IPS-NIHi7 (cell line): ENCODE data around the gene SETX.
A peak's percentile ranks its signal among the peaks of the same experiment; 100 is the strongest.
"Not testable (repeated sequence)": the region's sequence is repeated elsewhere in the genome, so short reads cannot be mapped to it uniquely, and the experiment has no call there.

Experiments
- DNase-seq: peaks from one replicate; pipeline ENCODE4 v3.0.0; 2012; ENCODE audit warnings: mixed read lengths; ENCODE audit errors: extremely low spot score

SETX gene, protein sequence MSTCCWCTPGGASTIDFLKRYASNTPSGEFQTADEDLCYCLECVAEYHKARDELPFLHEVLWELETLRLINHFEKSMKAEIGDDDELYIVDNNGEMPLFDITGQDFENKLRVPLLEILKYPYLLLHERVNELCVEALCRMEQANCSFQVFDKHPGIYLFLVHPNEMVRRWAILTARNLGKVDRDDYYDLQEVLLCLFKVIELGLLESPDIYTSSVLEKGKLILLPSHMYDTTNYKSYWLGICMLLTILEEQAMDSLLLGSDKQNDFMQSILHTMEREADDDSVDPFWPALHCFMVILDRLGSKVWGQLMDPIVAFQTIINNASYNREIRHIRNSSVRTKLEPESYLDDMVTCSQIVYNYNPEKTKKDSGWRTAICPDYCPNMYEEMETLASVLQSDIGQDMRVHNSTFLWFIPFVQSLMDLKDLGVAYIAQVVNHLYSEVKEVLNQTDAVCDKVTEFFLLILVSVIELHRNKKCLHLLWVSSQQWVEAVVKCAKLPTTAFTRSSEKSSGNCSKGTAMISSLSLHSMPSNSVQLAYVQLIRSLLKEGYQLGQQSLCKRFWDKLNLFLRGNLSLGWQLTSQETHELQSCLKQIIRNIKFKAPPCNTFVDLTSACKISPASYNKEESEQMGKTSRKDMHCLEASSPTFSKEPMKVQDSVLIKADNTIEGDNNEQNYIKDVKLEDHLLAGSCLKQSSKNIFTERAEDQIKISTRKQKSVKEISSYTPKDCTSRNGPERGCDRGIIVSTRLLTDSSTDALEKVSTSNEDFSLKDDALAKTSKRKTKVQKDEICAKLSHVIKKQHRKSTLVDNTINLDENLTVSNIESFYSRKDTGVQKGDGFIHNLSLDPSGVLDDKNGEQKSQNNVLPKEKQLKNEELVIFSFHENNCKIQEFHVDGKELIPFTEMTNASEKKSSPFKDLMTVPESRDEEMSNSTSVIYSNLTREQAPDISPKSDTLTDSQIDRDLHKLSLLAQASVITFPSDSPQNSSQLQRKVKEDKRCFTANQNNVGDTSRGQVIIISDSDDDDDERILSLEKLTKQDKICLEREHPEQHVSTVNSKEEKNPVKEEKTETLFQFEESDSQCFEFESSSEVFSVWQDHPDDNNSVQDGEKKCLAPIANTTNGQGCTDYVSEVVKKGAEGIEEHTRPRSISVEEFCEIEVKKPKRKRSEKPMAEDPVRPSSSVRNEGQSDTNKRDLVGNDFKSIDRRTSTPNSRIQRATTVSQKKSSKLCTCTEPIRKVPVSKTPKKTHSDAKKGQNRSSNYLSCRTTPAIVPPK (N-terminal part only)

DNA sequence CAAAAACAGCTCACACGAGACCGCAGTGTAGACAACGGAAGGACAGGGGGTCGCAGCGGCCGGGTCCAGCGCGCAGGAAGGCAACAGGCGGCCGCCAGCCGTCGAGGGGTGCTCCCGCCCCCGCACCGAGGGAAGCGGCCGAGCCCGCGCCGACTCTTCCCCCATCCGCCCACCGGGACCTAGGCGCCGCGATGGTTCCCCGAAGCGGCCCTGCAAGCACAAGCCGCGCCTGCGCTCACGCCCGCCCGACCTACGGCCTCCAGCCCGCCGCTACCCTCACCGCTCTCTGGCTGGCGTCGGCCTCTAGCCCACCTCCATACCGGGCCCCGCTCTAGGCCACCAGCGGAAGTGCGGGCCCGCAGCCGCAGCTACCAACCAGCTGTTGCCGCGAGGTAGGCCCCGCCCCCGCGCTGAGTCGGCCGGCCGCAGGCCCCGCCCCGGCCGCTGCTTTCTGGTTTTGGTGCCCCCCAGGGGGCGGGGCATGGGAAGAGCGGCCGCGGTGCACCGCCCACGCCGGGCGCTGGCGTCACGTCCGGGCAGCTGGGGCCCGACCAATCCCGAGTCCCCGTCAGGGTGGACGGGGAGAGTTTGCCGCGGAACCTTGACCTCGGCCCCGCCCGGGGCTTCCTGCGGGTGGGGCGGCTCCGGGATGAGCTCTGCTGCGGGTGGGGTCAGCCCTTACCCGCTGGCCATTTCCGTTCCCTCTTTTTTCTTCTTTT lies at the start of gene SETX:
Gene SETX (minus strand): TSS at position 350 of the 719 bp plus-strand sequence. CDS start 5,558 bp downstream, outside the sequence.
- DNase-seq: peak; percentile 100

DNA sequence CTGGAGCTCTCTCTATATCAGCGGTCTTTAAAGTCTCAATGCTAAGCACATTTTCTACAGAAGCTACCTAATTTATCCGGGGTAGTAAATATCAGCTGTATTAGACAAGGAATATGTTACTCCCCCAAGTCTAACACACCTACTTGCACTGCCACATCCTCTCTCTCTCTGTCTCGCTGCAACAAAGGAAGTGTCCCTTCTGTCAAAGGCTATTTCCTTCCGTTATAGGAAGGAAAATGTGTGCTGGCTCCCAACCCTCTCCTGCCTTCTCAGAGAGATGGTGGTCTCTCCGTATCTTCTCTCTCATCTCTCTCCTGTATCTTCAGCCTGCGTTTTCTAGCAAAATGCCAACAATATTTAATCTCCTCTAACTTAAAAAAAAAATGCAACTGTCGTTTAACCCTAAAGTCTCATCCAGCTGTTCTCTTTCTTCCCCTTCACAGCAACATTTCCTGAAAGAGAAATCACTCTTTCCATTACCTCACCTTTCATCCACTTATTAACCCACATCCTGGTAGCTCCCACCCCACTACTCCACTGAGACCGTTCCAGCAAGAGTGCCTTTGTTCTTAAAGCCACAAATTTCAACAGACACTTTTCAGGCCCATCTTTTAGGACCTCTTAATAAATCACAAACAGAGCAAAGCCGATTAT lies 49.6 kb upstream of the SETX start:
- DNase-seq: no peak

DNA sequence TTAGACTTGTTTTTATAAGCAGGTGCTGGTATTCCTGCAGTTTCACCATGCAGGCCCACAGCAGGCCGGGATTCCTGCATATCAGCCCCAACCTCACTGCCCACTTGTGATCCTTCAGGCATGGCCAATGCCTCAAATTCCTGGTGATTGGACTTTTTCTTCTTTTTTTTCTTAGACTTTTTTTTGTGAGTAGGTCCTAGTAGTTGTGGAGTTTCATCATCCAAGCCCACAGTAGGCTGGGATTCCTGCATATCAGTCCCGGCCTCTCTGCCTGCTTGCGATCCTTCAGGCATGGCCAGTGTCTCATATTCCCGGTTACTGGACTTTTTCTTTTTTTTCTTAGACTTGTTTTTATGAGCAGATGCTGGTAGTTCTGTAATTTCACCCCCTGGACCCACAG lies 47.0 kb upstream of the SETX start:
- DNase-seq: no peak

DNA sequence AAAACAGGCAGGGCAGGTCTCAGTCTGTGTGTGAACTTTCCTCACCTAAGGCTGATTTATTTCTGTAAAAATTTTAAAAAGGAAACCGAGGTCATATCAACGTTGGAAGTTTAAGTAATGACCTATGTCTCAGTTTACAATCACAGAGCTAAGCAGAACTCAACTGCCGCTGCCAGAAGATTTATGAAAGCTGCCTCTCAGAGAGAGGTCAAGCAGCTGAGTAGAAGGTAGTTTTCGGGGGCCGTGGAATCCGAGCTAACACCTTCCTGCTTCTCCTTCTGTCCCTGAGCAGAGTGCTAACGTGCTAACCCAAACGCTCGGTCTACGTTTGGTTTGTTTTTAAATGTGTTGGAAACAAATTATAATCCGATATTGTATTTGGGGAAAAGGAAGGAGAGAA lies 40.8 kb upstream of the SETX start:
- no peak for DNase-seq

DNA sequence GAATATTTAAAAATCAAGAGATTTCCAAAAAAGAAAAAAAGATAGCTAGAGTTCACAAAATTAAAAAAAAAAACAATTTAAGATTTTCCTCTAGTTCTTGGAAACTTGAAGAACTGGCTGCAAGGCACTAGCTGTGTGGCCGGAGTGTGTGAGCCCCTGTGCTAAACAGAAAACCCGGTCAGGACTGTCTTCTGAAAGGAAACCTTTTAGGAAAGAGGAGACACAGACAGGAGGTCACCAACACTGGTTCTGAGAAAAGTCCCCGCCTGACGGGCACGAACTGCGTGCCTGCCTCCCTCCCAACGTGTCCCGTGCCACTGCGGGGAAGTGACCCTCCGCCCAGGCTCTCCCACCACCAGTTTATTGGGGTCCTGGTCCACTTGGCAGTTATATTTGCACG lies 36.7 kb upstream of the SETX start:
- DNase-seq: no peak

DNA sequence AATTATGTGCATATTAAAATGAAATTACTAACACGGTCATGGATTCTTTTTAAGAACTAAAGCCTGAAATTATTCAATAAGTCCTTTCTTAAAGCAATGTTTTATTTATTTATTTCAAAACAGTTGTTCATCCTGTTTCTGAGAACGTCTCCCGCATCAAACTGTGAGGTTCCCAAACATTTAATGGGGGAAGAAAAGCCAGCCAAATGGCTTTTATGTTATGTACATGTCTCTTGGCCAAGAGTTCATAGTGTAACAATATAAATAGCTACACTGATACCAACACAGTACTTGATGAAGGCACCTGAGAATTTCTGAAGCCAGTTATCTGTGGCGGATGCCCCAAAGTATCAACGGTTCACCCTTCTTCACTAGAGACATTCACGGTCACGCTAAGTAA lies 36.2 kb upstream of the SETX start:
- no peak for DNase-seq

DNA sequence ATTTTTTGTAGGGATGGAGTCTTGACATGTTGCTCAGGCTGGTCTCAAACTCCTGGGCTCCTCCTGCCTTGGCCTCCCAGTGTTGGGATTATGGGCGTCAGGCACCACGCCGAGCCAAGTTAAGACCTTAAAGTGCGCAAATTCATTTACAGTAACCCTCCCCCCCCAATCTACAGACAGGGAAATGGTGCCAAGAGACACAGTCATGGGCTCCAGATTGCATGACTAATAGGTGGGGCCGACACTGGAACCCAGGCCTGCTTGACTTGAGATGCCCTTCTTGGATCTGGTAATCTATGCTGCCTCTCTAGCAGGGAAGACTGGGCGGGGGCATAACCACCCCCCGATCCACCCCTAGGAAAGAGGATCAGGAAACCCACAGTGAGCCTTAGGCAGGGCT lies 32.3 kb upstream of the SETX start:
- DNase-seq: no peak

DNA sequence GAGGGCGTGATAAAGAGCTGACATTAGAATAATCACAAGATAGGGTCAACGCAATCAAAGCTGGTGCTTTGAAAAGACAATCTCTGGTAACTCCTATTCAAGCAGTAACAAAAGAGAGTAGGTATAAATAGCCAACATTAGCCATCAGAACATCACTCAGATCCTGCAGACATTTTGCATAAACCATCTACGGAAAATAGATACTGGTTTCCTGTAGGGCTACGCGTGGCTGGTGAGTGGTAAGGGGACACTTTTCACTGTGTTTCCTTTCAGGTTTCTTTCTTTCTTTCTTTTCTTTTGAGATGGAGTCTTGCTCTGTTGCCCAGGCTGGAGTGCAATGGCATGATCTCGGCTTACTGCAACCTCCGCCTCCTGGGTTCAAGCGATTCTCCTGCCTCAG lies 29.6 kb upstream of the SETX start:
- no peak for DNase-seq

DNA sequence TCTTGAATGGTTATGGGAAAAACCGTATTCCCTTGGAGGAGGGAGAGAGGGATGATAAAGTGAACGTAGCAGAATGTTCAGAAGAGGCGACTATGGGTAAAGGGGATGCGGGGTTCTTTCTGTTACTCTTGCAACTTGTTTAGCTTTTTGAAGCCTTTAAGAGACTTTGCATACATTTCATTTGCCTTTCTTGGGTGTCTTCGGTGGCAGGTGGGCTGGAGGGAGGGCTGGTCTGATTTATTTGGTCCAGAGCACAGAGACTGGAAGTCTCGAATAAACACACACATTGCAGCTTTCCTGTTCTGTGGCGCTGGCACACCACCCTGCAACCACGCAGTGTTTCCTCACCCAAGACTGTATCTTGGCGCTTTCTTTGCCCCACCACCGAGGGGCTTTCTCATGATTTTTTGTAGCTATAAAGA lies 28.7 kb upstream of the SETX start:
- no peak for DNase-seq

DNA sequence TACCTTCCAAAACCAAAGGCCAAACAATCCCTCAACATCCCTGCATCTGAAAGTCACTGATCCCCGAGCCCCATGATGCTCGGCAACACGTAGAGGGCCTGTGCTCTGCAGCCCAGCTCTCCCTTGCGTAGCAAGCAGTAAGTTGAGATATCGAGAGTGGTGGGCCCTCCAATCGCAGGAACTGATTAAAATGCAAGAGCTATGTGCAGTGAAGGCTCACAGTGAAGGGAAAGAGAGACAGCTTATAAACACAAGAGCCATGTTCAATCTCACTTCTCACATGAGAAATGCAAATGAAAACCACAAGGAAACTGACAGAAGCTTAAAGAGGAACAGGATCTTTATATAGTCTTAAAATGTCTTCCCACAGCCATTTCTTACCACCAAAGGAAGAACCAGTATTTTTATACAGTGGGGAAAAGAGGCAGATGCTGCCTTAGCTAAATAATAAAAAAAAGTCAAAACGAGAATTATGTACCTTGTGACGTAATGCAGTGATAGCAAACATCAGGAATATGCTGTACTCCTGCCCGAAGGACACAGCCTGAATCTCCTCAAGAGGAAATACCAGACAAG lies 27.3 kb upstream of the SETX start:
- DNase-seq: no peak

DNA sequence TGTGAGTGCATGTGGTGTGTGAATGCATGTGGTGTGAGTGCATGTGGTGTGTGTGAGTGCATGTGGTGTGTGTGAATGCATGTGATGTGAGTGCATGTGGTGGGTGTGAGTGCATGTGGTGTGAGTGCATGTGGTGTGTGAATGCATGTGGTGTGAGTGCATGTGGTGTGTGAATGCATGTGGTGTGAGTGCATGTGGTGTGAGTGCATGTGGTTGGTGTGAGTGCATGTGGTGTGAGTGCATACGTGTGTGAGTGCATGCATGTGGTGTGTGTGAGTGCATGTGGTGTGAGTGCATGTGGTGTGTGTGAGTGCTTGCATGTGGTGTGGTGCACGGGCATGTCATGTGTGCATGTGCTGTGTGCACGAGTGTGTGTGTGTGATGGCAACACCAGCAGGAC lies 23.6 kb upstream of the SETX start:
- not testable (repeated sequence) for DNase-seq

DNA sequence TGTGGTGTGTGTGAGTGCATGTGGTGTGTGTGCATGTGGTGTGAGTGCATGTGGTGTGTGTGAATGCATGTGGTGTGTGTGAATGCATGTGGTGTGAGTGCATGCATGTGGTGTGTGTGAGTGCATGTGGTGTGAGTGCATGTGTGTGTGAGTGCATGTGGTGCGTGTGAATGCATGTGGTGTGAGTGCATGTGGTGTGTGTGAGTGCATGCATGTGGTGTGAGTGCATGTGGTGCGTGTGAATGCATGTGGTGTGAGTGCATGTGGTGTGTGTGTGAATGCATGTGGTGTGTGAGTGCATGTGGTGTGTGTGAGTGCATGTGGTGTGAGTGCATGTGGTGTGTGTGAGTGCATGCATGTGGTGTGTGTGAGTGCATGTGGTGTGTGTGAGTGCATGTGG lies 23.0 kb upstream of the SETX start:
- DNase-seq: not testable (repeated sequence)

DNA sequence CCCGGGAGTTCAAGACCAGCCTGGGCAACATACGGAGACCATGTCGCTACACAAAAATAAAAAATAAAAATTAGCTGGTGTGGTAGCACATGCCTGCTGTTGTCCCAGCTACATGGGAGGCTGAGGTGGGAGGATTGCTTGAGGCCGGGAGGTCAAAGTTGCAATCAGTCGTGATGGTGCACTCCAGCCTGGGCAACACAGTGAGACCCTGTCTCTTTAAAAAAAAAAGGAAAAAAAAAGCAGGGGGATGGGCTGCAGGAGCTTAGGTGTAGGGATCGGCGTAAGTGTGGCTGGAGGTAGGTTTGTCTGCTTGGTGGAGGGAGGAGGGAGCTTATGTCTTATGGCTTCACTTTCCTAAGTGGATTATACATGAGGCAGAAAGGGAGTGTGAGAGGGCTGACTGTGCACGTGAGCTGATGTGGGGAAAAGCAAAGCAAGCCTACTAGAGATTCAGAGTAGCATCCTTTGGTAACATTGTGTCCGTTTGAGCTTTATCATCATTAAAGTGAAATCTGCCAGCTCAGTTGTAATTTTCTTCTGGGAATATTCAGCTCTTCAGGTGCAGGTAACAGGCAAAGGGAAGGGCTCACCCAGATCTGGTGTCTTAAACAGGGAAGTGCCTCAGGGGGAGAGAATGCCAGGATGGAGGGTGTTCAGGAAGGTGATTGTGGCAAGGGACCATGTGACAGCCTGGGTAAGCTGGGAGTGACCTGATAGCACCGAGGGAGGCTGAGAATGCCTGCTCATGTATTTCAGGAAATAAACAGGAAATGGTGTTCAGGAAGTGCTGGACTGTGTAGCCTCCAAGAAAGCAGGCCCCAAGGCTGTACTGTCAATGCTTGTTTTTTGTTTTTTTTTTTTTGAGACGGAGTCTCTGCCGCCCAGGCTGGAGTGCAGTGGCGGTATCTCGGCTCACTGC lies 17.6 kb upstream of the SETX start:
- DNase-seq: no peak

DNA sequence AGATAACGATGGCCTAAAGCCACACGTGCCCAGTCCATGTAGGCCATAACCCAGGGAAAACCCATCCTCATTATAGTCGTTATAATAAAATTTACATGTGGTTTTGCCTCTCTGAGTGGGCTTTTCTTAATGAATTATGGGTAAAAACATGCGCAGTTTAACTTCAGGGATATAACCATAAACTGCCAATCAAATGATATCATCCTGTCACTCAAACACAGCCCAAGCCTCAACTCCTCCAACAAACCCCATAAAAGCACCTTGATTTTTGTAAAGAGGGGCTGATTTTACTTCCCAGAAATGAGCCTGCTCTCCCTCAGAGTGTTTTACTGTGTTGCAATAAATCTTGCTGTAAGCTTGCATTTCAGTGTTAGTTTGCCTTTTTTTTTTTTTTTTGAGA lies 15.8 kb upstream of the SETX start:
- DNase-seq: no peak

DNA sequence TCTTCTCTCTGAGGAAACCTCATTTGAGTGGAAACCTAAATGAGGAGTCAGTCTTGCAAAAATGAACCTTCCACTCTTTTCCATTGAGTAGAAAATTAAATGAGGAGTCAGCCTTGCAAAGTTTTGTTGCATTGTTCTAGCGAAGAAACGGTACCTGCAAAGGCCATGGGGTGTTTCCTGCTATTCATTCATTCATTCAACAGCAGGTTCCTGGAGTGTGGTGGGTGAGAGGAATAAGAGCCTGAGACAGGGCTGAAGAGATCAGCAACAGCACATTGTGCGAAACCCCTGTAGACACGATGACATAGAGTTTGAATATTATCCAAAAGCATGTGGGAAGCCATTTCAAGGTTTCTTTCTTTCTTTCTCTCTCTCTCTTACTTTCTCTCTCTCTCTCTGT lies 14.6 kb upstream of the SETX start:
- DNase-seq: no peak

DNA sequence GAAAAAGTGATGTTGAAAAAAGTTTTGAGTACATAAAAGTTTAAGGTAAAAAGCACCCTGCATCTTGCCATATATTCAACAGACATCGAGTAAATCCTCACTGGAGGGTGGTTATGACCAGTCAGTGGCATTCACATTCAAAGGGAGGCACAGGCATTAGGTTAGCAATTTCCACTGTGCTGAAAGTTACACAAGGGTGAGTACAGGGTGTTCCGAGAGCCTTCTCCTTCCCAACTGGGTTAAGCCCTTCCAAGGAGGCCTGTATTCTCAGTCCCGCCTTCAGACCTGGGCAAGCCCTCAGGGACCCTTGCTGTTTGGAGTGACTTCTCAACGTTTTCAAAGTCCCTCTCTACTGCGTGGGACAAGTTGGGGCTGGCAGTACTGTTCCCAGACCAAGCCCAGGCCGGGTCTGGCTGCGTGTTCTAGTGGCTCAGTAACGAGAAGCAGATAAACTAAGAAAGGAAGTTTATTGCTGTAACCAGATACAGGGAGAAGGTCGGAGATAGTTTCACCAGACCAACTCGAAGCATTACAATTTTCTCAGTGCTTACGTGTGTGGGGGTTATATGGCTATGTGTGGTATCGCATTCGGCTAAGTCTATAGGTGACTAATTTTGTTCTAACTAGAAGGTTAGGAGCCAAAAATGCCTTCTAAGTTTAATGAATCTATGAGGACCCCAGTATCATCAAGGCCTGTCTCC lies 13.0 kb upstream of the SETX start:
- no peak for DNase-seq

DNA sequence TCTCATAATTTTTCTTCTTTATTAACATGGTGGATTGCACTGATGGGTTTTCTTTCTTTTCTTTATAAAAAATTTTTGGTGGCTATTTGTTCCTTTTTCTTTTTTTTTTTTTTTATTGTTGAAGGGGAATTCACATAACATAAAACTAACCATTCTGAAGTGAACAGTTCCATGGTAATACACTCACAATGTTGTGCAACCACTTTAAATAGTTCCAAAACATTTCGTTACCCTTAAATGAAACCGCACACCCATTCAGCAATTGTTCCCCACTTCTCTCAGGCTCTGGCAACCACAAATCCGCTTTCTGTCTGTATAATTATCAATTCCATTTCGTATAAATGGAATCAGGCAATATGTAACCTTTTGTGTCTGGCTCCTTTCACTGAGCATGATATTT lies 11.7 kb upstream of the SETX start:
- no peak for DNase-seq

DNA sequence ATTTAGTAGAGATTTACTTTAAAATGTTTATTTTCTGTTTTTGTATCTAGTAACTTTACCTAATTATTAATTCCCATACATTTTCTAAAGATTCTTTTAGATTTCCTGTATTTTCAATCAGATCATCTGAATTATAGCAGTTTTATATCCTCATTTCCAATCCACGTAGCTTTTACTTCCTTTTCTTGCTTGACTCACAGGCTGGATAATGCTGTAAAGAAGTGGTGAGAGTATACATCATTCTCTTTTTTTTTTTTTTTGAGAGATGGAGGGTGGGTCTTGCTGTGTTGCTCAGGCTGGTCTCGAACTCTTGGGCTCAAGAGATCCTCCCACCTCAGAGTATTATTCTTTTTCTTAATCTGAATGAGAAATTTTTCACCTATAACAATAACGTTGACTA lies 11.2 kb upstream of the SETX start:
- DNase-seq: no peak

DNA sequence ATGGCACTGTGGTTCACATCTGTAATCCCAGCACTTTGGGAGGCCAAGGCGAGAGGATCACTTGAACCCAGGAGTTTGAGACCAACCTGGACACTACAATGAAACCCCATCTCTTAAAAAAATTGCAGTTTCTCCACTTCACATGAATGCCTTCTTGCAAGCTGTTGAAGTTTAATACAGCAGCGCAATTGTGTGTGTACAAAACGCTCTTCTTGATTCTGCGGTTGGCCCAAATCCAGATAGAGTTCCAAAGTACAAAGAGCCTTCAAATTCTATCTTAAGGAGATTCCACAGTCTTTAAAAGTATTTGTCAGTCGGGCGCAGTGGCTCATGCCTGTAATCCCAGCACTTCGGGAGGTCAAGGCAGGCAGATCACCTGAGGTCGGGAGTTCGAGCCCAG lies 9.3 kb upstream of the SETX start:
- no peak for DNase-seq
